CD4-positive, alpha-beta T cell treated with Interleukin-6 for 4 hours (primary cell): Measurements from ENCODE around the gene PDGFB.
"Not testable (repeated sequence)": the region's sequence is repeated elsewhere in the genome, so short reads cannot be mapped to it uniquely, and the experiment has no call there.

ENCODE experiments used
- DNase-seq: peaks from one replicate; pipeline ENCODE4 v3.0.0-alpha.2; 2020; ENCODE audit warnings: mixed read lengths

PDGFB gene

DNA sequence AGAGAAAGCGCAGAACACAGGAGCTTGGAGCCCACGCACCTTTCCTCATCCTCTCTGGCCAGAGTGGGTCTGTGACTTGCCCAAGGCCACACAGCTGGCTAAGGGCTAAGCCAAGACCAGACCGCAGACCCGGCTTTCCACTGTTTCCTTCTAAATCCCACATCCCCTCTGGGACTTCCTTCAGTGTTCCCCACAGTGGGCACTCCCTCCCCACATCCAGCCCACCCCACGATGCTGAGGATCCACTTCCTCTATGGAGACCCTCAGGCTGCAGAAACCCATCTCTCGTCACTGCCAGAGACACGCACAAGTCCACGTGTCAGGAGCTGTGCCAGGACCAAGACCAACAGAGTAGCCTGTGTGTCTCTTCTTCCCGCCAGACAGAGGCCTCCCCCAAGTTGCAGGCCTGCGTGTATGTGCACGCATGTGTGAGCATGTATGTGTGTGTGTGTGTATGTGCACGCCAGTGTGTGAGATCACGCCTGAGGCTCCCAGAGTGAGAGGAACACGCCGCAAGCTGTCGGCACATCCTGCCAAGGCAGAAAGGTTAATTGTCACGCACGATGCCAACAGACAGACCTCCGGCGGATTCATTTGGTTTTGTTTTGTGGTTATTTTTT is 21.6 kb downstream of the PDGFB start:
- DNase-seq: peak; percentile 37

- DNase-seq: no peak
These were observed 22.6 kb downstream of the PDGFB start for GRCh38 chr22:39221999-39222686.

DNA sequence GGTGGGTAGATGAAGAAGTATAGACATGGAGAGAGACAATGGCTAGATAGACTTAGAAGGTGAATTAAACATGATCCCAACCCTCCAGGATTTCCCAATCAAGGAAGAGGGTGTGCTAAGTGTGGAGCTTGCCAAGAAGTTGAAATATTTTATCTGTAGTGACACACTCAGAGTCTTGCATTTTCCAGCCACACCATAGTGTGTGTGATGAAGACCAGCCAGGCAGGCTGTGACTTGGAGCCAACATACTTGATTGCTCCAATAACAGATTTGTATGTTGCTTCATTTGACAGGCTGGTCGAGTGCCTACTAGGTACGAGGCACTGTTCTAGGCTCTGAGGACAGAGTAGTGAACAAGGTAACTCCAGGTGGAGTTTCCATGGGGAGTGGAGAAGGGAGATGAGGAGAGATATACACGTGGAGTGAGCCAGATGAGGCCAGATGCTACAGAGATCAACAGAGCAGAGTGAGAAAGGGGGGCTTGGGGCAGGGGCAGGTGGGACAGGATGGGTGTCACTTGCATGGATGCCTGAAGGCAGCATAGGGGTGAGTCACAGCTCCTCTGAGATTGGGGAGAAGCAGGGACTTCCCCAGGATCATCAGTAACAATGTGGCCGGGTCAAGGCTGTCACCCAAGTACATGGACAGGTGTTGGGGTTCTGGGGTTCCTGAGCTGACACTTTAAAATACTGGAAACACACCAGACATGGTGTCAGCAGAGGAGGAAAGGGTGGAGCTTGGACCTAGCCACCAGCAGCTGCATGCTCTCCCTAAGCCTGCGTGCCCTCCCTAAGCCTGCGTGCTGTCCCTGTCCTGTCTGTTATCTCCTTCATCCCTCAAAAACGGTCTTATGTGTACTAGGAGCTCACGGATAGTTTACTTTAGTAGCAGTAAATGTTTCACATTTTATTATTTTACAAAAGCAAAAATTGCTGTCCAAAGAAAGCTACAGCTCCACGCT is 23.6 kb downstream of the PDGFB start:
- no peak for DNase-seq

- no peak for DNase-seq
These were observed 24.3 kb downstream of the PDGFB start for GRCh38 chr22:39220450-39220849.

DNA sequence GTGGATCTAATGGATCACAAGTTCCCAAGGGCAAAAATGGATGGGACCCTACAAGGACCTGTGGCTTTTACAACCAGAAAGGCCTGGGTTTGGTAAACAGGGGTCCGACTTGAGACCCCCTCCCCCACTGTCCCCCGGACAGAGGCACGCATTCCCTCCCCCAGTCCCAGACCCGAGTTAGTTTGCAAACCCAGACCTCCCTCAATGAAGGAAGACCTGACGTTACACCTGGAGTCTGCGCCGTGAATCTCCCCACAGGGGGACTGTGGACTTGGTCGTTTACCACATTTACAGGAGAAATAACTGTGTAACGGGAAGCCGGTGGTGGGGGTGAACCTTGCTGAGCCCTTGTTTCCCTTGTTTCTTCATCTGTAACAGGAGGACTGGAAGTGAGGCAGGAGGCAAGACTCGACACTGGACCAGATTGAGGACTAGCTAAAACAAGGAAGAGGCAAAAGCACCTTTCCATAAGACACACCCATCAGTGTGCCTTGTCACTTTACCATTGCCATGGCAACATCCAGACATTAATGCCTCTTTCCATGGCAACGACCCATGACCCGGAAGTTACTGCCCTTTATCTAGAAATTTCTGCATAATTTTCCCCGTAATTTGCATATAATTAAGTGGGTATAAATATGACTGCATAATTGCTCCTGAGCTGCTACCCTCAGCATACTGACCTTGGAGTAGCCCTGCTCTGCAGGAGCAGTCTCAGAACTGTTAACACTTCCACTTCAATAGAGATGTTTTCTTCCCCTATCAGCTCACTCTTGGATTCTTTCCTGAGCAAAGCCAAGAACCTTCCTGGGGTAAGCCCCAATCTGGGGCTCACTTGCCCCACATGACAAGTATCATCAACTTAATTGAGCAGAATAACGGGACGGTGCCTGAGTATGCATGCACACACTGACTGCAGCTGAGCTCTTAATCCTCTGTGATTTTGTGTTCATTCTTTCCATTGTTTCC is 25.4 kb downstream of the PDGFB start:
- DNase-seq: no peak

- not testable (repeated sequence) for DNase-seq
These were observed 26.4 kb downstream of the PDGFB start for GRCh38 chr22:39218432-39218831.

DNA sequence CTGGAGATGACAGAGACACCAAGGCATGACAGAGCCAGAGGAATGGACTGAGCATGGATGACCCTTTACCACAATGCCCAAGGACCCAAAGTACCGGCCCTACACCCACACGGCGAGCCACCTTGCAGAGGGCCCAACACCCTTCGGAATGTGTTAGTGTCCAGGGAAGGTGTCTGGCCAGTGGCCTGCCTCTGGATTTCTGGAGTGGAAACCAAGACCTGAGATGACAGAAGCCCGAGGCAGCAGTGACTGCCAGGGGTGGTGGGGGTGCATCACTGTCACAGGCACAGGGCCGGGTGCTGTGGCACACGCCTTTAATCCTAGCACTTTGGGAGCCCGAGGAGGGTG is 28.7 kb downstream of the PDGFB start:
- DNase-seq: no peak

DNA sequence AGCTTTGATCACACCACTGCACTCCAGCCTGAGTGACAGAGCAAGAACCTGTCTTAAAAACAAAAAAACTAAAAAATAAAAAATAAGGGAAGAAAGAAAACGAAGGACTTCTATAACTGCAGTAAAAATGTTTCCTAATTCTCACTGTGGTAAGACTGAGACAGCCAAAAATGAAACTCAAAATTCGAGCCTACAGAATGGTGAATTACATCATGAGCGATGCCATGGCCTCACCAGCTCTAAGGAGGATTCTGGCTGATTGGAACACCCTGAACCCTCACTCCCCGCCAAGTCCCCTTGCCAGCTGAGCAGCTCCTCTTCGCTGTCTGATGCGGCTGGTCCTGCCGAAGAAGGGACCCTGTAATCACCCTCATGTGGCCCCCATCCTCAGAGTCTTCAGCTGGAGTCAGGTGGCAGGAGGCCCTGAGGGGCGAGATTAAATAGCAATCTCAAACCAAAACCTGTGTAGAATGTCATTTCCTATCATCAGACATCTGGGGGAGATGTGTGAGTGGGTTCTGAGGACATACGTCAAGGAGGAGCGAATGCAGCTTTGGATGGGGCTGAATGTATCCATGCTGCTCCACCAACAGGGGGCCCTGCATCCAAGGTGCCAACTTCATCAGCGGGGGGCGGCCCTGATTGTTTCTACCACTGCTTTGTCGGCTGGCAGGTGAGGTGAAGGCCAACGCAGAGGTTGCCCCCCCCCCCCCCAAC is 29.2 kb downstream of the PDGFB start:
- DNase-seq: peak; percentile 62

GRCh38 chr22:39215070-39215396 is 29.7 kb downstream of the PDGFB start:
- no peak for DNase-seq

DNA sequence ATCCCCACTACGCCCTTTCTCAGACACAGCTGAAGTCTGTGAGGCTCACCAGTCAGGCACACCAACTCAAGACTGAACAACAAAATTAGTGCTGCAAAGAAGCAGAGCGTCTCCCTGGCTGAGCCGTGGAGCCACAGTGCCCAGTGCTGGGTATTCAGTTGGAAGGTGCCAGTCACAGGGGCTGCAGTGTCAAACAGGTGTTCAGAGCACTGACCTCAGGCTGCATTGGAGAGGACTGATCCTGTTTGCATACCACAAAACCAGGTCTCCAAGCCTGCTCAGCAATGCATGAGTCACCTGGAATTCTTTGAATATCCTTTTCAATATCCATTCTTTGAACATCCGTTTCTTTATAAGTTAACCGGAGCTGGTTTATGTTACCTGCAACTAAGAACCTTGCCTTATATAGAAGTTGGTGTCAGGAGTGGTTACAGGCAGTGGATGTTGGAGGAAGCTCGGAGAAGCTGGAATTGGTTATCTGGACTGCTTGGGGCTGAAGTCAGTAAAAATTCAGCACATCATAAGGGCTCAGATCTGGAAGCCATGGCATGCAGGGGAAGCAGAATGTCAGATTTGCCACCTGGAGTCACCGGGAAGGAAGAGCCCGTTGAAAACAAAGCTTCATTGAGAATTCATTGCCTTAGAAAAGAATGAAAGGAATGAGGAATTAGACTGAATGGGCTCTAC is 30.3 kb downstream of the PDGFB start:
- DNase-seq: no peak

DNA sequence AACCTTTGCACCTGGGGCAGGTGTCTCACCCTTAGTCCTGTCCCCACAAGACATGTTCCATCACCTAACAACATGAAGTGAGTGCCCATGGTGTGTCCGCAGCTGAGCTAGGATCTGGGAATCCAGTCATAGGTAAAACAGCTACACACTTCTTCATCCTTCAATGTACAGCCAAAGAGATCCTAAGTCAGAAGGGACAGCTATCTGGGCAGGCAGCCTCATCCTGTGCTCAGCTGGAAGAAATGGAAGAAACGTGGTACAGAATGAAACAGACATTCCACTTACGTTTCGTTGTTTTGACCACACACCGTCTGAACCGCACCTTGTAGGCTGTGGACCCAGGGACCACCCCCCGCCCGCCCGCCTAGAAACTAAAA is 30.8 kb downstream of the PDGFB start:
- no peak for DNase-seq

DNA sequence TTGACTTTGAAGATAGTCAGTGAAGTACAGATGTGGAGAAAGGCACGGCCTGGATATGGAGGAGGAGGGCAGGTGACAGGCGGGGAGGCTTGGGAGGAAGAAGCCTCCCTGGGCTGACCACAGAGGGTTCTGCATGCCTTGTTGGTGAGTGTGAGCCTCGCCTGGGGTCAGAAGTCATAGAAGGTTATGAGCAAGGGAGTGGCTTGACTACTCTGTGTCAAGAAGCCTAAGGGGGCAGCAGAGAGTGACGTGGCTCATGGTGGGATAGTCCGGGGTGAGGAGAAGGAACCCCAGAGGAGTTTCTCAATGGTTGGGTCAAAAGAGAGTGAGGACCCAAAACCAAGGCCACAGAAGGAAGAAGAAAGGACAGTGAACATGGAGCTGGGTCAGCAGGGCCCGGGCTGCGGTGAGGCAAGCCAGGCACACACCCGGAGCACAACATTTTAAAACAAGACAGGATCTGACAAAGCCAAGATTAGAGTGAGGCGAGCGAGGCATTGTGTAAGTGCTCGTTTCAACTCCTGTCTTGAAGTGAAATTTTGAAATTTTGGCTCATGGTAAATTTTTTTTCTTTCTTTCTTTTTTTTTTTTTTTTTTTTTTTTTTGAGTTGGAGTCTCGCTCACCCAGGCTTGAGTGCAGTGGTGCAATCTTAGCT is 31.9 kb downstream of the PDGFB start:
- DNase-seq: no peak

DNA sequence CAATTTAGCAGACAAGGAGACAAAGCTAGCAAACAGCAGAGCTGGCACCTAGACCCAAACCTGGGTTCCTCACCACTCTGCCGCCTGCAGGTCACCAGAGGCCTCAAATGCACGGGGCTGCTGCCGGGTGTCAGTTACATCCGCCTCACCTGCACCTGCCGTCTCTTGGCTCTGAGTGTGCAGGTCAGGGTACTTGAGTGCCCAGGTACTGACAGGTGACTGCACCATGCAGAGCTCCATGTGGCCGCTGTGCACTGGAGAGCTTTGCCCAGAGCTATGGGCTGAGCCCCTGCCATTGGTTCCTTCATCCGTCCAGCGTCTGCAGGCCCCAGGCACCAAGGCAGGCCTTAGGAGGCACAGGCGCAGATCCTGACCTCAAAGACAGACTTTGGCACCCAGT is 35.0 kb downstream of the PDGFB start:
- no peak for DNase-seq

- DNase-seq: no peak
These were observed 36.6 kb downstream of the PDGFB start for GRCh38 chr22:39208013-39208680.

DNA sequence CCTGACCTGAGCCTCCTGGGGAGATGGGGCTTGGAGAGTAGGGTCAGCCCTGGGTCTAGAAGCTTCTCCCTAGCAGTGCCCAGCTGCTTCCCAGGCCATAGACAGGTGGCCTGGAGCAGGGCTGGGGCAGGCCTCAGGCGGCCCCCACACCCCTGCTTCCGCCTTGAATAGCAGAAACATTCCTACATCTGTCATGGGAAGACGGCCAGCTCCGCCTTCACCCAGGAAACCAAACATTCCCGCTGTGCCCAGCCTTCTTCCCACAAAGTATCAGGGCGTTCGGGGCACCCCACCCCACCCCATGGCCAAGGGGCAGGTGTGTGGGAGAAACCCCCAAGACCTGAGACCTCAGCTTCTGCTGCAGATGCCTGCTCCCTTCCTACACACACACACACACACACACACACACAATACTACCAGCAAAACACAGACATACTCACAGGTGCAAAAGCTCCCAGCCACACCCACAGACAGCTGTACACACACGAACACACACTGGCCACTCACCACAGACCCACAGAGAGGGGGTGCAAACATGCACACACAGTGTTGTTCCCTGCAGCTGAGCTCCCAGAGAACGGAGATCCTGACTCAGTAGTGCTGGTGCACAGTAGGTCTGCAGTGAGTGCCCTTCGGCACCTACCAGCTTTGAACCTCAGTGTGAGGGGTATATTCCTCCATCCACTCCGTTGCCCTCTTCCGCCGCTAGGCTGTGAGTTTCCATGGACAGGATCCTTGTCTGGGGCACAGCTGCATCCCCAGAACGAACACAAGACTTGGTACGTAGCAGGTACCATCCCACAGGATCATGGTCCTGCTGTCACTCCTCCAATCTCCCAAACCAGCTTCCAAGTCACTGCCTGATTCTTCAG is 37.4 kb downstream of the PDGFB start:
- peak; percentile 19 for DNase-seq

DNA sequence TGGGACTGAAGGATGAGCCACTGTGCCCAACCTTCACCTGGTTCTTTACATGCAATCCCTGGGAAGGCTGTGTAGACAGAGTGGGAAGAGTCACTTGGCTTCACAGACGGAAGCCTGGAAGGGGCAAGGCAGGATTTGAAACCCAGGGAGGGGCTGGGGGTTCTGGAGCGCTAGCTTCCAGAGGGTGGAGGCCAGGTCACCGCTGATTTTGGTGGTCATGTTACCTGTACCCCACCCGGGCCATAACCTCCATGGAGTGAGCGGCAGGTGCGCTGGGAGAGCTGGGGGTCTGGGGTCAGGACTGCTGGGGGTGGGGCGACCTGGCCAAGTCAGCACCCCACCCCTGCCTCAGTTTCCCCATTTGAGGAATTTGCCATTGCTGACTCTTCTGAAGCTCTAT is 38.3 kb downstream of the PDGFB start:
- no peak for DNase-seq

GRCh38 chr22:39205344-39206021 is 39.3 kb downstream of the PDGFB start:
- DNase-seq: peak; percentile 39

- DNase-seq: no peak
These were observed 40.6 kb downstream of the PDGFB start for GRCh38 chr22:39204216-39204615.

DNA sequence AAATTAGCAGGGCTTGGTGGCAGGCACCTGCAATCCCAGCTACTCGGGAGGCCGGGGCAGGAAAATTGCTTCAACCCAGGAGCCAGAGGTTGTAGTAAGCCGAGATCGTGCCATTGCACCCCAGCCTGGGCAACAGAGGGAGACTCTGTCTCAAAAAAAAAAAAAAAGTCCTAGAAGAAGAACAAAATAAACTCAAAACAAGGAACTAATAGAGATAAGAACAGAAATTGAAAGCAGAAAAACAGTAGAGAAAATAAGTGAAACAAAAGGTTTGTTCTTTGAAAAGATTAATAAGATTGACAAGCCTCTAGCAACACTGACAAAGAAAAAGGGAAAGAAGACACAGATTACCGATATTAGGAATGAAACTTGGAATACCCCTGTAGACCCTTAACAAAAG is 47.2 kb downstream of the PDGFB start:
- DNase-seq: no peak
